Measurements from ENCODE around the gene LYST. TPM values are rescaled to one million over a fixed set of nuclear protein-coding genes. Genes with fewer than 3 reads are reported as not detected.
"Not testable (repeated sequence)": the region's sequence is repeated elsewhere in the genome, so short reads cannot be mapped to it uniquely, and the experiment has no call there.

Gene LYST
- total RNA-seq, 1 donor from 2014 or later = 16.4 TPM

GRCh38 chr1:235855811-235856429, 10.8 kb downstream of the LYST start:
- no peak for DNase-seq (ENCODE audit: low spot score)
- Mint-ChIP-seq H3K9me3 (ENCODE audit: low read depth) (no peaks in the 10 kb centered on the region), H3K4me3 (ENCODE audit: unreplicated experiment) (no peak overlapping the region), H3K4me1 (ENCODE audit: low read depth) (peaks cover 39% of the 10 kb centered on the region), H3K27ac (ENCODE audit: unreplicated experiment) (peak overlapping the region; percentile 67), H3K27me3 (ENCODE audit: low read depth) (no peaks in the 10 kb centered on the region), H3K36me3 (ENCODE audit: low read depth) (no peaks in the 10 kb centered on the region)
- TF ChIP-seq CTCF (IDR thresholded peaks at IDR 0.05) = no peak

GRCh38 chr1:235854347-235854746, 12.4 kb downstream of the LYST start:
- no peaks in the 10 kb centered on the region for H3K9me3 Mint-ChIP-seq (ENCODE audit: low read depth)
- H3K4me1 Mint-ChIP-seq (ENCODE audit: low read depth) = peaks cover 39% of the 10 kb centered on the region
- no peak for DNase-seq (ENCODE audit: low spot score)
- H3K27ac Mint-ChIP-seq (ENCODE audit: unreplicated experiment) = no peak overlapping the region
- no peak overlapping the region for H3K4me3 Mint-ChIP-seq (ENCODE audit: unreplicated experiment)
- H3K27me3 Mint-ChIP-seq (ENCODE audit: low read depth) = no peaks in the 10 kb centered on the region
- TF ChIP-seq CTCF (IDR thresholded peaks at IDR 0.05) = no peak
- no peaks in the 10 kb centered on the region for H3K36me3 Mint-ChIP-seq (ENCODE audit: low read depth)

- Mint-ChIP-seq H3K27ac (ENCODE audit: unreplicated experiment) (no peak overlapping the region), H3K36me3 (ENCODE audit: low read depth) (no peaks in the 10 kb centered on the region), H3K4me1 (ENCODE audit: low read depth) (peaks cover 39% of the 10 kb centered on the region), H3K9me3 (ENCODE audit: low read depth) (no peaks in the 10 kb centered on the region), H3K27me3 (ENCODE audit: low read depth) (no peaks in the 10 kb centered on the region), H3K4me3 (ENCODE audit: unreplicated experiment) (no peak overlapping the region)
- no peak for TF ChIP-seq CTCF (IDR thresholded peaks at IDR 0.05)
- DNase-seq (ENCODE audit: low spot score) = no peak
Measured at GRCh38 chr1:235853653-235854052, 13.1 kb downstream of the LYST start.

GRCh38 chr1:235852887-235853286, 13.8 kb downstream of the LYST start:
- no peak overlapping the region for H3K4me3 Mint-ChIP-seq (ENCODE audit: unreplicated experiment)
- H3K27ac Mint-ChIP-seq (ENCODE audit: unreplicated experiment) = peak overlapping the region; percentile 13
- no peaks in the 10 kb centered on the region for H3K36me3 Mint-ChIP-seq (ENCODE audit: low read depth)
- H3K27me3 Mint-ChIP-seq (ENCODE audit: low read depth) = no peaks in the 10 kb centered on the region
- no peaks in the 10 kb centered on the region for H3K9me3 Mint-ChIP-seq (ENCODE audit: low read depth)
- no peak for DNase-seq (ENCODE audit: low spot score)
- peaks cover 39% of the 10 kb centered on the region for H3K4me1 Mint-ChIP-seq (ENCODE audit: low read depth)
- TF ChIP-seq CTCF (IDR thresholded peaks at IDR 0.05) = no peak

- no peaks in the 10 kb centered on the region for H3K27me3 Mint-ChIP-seq (ENCODE audit: low read depth)
- no peak overlapping the region for H3K4me3 Mint-ChIP-seq (ENCODE audit: unreplicated experiment)
- H3K9me3 Mint-ChIP-seq (ENCODE audit: low read depth) = peaks cover 5% of the 10 kb centered on the region
- no peak for TF ChIP-seq CTCF (IDR thresholded peaks at IDR 0.05)
- no peak for DNase-seq (ENCODE audit: low spot score)
- H3K36me3 Mint-ChIP-seq (ENCODE audit: low read depth) = no peaks in the 10 kb centered on the region
- no peak overlapping the region for H3K27ac Mint-ChIP-seq (ENCODE audit: unreplicated experiment)
- peaks cover 36% of the 10 kb centered on the region for H3K4me1 Mint-ChIP-seq (ENCODE audit: low read depth)
Measured at GRCh38 chr1:235851939-235852338, 14.8 kb downstream of the LYST start.

GRCh38 chr1:235848251-235848650, 18.5 kb downstream of the LYST start:
- not testable (repeated sequence) for H3K27me3 Mint-ChIP-seq (ENCODE audit: low read depth); H3K36me3 Mint-ChIP-seq (ENCODE audit: low read depth); H3K4me3 Mint-ChIP-seq (ENCODE audit: unreplicated experiment); H3K27ac Mint-ChIP-seq (ENCODE audit: unreplicated experiment); DNase-seq (ENCODE audit: low spot score); H3K9me3 Mint-ChIP-seq (ENCODE audit: low read depth)
- peaks cover 21% of the 10 kb centered on the region for H3K4me1 Mint-ChIP-seq (ENCODE audit: low read depth)
